Measurements from ENCODE around the gene TCP11L2.
"Not testable (repeated sequence)": the region's sequence is repeated elsewhere in the genome, so short reads cannot be mapped to it uniquely, and the experiment has no call there.

The TCP11L2 gene

GRCh38 chr12:106345746-106346145 lies 43.2 kb downstream of the TCP11L2 start:
- no peak for DNase-seq

DNA sequence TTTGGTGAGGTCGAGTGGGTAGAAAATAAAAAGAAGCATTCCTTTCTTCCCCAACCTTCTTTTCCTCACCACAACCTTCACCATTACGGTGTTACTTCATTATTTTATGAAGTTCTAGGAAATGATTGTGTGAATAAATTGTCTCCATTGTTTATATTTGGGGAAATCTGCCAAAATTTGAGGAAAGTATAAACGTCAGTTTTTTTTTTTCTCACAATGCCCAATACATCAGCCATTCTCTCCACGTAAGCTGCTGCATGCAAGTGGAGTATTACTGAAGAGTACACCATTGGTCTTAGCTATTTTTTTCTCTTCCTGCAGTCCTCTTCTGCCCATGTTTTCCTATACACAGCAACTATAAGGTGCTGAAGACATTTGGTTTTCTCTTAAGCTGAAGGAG lies 45.9 kb downstream of the TCP11L2 start:
- DNase-seq, result no peak

DNA sequence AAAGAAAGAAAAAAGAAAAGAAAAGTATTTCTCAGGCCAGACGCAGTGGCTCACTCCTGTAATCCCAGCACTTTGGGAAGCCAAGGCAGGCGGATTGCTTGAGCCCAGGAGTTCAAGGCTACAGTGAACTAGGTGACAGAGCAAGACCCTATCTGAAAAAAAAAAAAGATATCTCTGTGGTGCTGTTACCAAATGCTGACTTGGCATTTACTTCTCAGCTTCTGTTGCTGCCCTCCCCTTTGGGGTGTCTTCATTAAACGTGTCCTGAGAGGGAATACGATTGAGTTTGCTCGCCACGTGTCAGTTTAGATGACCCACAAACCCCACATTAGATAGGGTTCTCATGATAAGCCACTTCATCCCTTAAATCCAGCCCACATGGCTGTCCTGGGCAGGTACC lies 50.6 kb downstream of the TCP11L2 start:
- no peak for DNase-seq

GRCh38 chr12:106357549-106358395 lies 55.2 kb downstream of the TCP11L2 start, which contains the start of gene POLR3B:
POLR3B (plus strand) TSS chr12:106357748; CDS start chr12:106357880, 132 bp downstream.
- peak; percentile 81 for DNase-seq

GRCh38 chr12:106358396-106359241 lies 56.1 kb downstream of the TCP11L2 start:
- no peak for DNase-seq

DNA sequence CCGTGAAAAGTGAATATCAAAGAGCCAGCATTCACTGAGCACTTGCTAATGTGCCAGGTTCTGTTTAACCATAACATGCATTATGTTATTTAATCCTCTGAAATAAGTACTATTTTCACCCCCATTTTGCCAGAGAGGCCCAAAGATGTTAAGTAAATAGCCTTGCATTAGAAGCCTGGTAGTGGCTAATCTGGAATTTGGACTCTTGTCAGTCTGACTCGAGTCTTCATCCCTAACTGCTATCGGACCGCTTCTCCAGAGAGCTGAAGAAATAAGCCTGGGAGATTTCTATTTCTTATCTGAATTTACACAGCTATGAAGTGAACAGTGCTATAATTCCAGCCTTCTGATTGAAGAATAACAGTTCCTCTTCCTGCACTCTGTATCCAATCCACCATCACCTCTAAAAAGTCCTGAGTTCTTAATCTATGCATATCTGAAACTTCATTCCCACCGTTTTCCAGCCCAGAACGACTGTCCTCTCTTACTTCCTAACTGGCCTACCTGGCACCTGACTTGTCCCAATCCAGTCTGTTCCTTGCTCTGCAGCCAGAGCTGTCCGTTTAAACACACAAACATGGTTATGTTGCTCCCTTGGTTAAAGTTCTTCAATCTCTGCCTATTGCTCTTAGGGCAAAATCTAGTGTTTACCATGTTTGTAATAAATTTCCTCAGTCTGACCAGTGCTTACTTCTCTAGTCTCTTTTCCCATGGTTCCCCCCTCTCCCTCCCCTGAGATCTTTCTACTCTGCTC lies 57.3 kb downstream of the TCP11L2 start:
- DNase-seq, result no peak

- no peak for DNase-seq
Measured at GRCh38 chr12:106360400-106360994, 58.0 kb downstream of the TCP11L2 start.

DNA sequence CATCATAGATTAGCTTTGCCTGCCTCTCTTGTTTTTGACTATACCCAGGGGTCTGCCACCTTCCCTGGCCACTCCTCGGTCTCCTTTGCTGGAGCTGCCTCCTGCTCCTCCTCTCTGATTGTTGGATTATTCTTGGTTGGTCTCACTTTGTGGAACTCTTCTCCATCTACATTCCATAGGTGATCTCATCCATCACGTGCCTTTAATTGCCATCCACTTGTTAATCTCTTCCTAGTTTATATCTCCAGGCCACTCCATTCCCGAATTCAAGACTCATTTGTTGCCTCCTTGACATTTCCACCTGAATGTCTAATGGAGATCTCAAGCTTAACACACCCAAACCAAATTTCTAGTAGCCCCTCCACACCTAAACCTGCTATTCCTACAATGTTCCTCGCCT lies 60.4 kb downstream of the TCP11L2 start:
- DNase-seq, result no peak

GRCh38 chr12:106364261-106364660 lies 61.7 kb downstream of the TCP11L2 start:
- DNase-seq, result no peak

GRCh38 chr12:106369624-106370346 lies 67.3 kb downstream of the TCP11L2 start:
- no peak for DNase-seq

DNA sequence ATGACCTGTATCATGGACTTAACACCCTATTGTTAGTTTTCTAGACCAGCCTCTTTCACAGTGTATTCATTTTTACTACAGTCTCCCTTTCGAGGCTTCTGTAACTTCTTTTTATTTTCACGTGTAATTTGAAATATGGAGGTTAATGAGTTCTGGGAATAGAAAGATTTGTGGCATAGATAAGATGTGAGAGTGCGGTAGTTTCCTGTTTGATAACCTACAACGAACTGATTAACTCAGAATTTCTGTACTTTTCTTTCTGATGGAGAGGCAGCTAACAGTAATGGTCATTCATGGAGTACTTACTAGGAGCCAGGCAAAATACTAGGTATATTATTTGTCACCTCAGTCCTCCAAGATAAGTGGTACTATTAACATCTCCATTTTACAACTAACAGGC lies 76.3 kb downstream of the TCP11L2 start:
- no peak for DNase-seq

DNA sequence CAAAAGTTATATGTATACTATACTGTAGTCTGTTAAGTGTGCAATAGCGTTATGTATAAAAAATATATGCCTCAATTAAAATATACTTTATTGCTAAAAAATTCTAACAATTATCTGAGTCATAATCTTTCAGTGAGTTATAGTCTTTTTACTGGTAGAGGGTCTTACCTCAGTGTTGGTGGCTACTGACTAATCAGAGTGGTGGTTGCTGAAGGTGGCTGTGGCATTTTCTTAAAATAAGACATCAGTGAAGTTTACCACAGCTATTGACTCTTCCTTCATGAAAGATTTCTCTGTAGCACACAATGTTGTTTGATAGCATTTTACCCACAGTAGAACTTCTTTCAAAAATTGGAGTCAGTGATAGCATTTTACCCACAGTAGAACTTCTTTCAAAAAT lies 78.4 kb downstream of the TCP11L2 start:
- no peak for DNase-seq

DNA sequence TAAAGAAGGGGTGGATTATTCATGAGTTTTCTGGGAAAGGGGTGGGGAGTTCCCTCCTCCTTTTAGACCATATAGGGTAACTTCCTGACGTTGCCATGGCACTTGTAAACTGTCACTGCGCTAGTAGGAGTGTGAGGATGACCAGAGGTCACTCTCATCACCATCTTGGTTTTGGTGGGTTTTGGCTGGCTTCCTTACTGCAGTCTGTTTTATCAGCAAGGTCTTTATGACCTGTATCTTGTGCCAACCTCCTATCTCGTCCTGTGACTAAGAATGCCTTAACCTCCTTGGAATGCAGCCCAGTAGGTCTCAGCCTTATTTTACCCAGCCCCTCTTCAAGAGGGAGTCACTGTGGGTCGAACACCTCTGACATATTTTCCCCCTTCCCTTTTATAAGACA lies 79.3 kb downstream of the TCP11L2 start:
- DNase-seq, result not testable (repeated sequence)

DNA sequence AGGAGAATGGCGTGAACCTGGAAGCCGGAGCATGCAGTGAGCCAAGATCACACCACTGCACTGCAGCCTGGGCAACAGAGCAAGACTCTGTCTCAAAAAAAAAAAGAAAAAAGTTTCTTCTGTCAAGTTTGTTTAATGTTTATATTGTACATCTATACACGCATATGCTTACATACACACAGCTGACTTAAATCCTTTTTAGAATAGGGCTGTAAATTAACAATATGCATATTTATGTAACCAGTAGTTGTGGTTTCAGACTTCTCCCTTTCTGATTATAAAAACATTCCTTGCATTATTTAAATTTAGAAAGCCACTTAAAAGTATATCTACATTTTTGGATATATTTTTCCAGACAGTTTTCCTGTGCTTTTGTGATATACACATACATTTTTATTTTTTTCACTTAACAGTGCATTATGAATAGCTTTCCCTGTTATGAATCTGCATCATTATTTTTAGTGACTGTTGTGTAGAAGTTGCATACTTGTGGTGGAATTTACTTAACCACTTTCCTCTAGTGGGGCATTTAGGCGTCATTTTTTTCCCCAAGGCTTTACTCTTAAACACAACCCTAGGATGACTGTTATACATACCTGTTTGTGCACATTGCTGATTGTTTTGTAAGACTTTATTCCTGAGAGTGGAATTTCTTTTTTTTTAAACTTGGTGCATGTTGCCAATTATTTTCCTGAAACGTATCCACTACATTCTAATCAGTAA lies 84.4 kb downstream of the TCP11L2 start:
- DNase-seq, result no peak

DNA sequence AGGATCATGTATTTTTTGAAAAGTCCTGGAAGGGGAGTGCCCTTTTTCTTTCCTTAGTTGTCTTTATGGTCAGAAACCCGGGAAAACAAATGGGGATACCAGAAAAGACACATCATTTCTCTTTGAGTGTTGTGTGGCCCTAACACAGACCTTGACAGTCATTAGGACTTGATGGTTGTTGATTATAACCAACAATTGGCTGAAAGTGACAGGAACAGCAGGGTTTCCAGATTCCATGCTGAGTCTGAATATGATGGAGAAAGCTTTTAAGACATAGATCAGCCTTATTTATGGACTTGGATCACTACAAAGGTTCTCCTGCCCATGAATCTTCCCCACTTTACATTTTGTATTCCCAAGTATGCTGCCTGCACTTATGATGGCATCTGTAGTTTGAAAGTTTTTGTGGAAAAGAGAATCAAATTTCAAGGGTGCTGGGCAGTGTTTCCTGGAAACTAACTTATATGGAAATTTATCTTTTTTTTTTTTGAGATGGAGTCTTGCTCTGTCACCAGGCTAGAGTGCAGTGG lies 85.4 kb downstream of the TCP11L2 start:
- DNase-seq, result no peak

DNA sequence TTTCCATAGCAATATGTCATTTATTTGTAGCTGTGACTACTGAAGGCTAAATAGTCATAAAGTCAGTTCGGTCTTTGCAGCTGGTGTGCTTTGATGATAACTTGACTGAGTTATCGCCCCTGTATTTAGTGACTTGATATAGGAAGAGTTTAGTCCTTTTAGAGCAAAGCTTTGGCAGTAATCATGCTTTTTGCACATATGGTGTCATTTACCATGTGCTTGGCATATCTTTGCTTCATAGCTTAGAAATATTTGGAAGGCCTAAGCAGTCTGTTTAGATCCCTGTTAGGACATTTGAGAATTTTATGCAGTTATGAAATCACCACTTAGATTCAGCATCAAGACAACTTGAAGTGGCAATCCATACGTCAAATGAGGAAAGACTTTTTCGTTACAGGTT lies 86.6 kb downstream of the TCP11L2 start:
- no peak for DNase-seq

GRCh38 chr12:106392759-106393158 lies 90.2 kb downstream of the TCP11L2 start:
- no peak for DNase-seq

All from GOT3 (cell line).